ENCODE results near the gene SERPINB10. TPM values are rescaled to one million over a fixed set of nuclear protein-coding genes. Genes with fewer than 3 reads are reported as not detected.

SERPINB10 gene
- total RNA-seq, 1 donor from 2014 or later: not detected

- H3K36me3 ChIP-seq (ENCODE audit: control insufficient read depth, insufficient read depth, low read length): no peaks in the 10 kb centered on the region
- no peak for TF ChIP-seq CTCF (IDR thresholded peaks at IDR 0.05; ENCODE audit: insufficient read depth, low read length, poor library complexity, severe bottlenecking)
- no peak overlapping the region for H3K4me3 ChIP-seq (ENCODE audit: low read depth, low read length)
- H3K27me3 ChIP-seq (ENCODE audit: control insufficient read depth, insufficient read depth, low read length): no peaks in the 10 kb centered on the region
- DNase-seq (ENCODE audit: low read depth): no peak
These were observed 3.1 kb upstream of the SERPINB10 start for GRCh38 chr18:63904694-63905093.

- DNase-seq (ENCODE audit: low read depth): no peak
- no peak overlapping the region for H3K4me3 ChIP-seq (ENCODE audit: low read depth, low read length)
- no peak for TF ChIP-seq CTCF (IDR thresholded peaks at IDR 0.05; ENCODE audit: insufficient read depth, low read length, poor library complexity, severe bottlenecking)
- no peaks in the 10 kb centered on the region for H3K27me3 ChIP-seq (ENCODE audit: control insufficient read depth, insufficient read depth, low read length)
- no peaks in the 10 kb centered on the region for H3K36me3 ChIP-seq (ENCODE audit: control insufficient read depth, insufficient read depth, low read length)
These were observed 2.4 kb upstream of the SERPINB10 start for GRCh38 chr18:63905361-63905760.

- Histone ChIP-seq H3K4me3 (ENCODE audit: low read depth, low read length) (no peak overlapping the region), H3K27me3 (ENCODE audit: control insufficient read depth, insufficient read depth, low read length) (no peaks in the 10 kb centered on the region), H3K36me3 (ENCODE audit: control insufficient read depth, insufficient read depth, low read length) (no peaks in the 10 kb centered on the region)
- TF ChIP-seq CTCF (IDR thresholded peaks at IDR 0.05; ENCODE audit: insufficient read depth, low read length, poor library complexity, severe bottlenecking): no peak
- no peak for DNase-seq (ENCODE audit: low read depth)
These were observed 1.7 kb upstream of the SERPINB10 start for GRCh38 chr18:63906056-63906455.

GRCh38 chr18:63908858-63909257 is 1.1 kb downstream of the SERPINB10 start:
- Histone ChIP-seq H3K4me3 (ENCODE audit: low read depth, low read length) (no peak overlapping the region), H3K27me3 (ENCODE audit: control insufficient read depth, insufficient read depth, low read length) (no peaks in the 10 kb centered on the region), H3K36me3 (ENCODE audit: control insufficient read depth, insufficient read depth, low read length) (no peaks in the 10 kb centered on the region)
- DNase-seq (ENCODE audit: low read depth): no peak
- no peak for TF ChIP-seq CTCF (IDR thresholded peaks at IDR 0.05; ENCODE audit: insufficient read depth, low read length, poor library complexity, severe bottlenecking)

- DNase-seq (ENCODE audit: low read depth): no peak
- no peaks in the 10 kb centered on the region for H3K27me3 ChIP-seq (ENCODE audit: control insufficient read depth, insufficient read depth, low read length)
- H3K36me3 ChIP-seq (ENCODE audit: control insufficient read depth, insufficient read depth, low read length): no peaks in the 10 kb centered on the region
- no peak overlapping the region for H3K4me3 ChIP-seq (ENCODE audit: low read depth, low read length)
- TF ChIP-seq CTCF (IDR thresholded peaks at IDR 0.05; ENCODE audit: insufficient read depth, low read length, poor library complexity, severe bottlenecking): no peak
These were observed 2.1 kb downstream of the SERPINB10 start for GRCh38 chr18:63909870-63910269.

GRCh38 chr18:63917817-63918216 is 10.1 kb downstream of the SERPINB10 start:
- no peak for TF ChIP-seq CTCF (IDR thresholded peaks at IDR 0.05; ENCODE audit: insufficient read depth, low read length, poor library complexity, severe bottlenecking)
- Histone ChIP-seq H3K4me3 (ENCODE audit: low read depth, low read length) (no peak overlapping the region), H3K27me3 (ENCODE audit: control insufficient read depth, insufficient read depth, low read length) (no peaks in the 10 kb centered on the region)

More at GRCh38 chr18:63917817-63918216, 10.1 kb downstream of the SERPINB10 start:
- no peaks in the 10 kb centered on the region for H3K36me3 ChIP-seq (ENCODE audit: control insufficient read depth, insufficient read depth, low read length)
- no peak for DNase-seq (ENCODE audit: low read depth)

Measured in kidney epithelial cell (primary cell).